Prostate gland (tissue), 2 donors: ENCODE data around the gene PRKAR2A. TPM values are rescaled to one million over a fixed set of nuclear protein-coding genes. Genes with fewer than 3 reads are reported as not detected.
"Not testable (repeated sequence)": the region's sequence is repeated elsewhere in the genome, so short reads cannot be mapped to it uniquely, and the experiment has no call there.

ENCODE experiments used
- DNase-seq: peaks from one replicate; pipeline ENCODE4 v3.0.0-alpha.2; 2019; ENCODE audit warnings: low spot score
- H3K27ac ChIP-seq, 2 donors: fragments of 200-600 bp; sonication (generic); 2 replicates each; pipeline ENCODE4 v1.5.1; 2017 to 2019
- H3K27me3 ChIP-seq: fragments of 200-600 bp; sonication (generic); replicated peaks from 2 replicates; pipeline ENCODE4 v1.5.1; 2019; ENCODE audit not compliant: insufficient read depth
- H3K36me3 ChIP-seq, 2 donors: fragments of 200-600 bp; sonication (generic); 1 replicate in 1 of 2; 2 replicates in 1 of 2; pipeline versions ENCODE4 v1.5.1 to v1.8.1; 2017 to 2019
- H3K4me1 ChIP-seq: fragments of 200-600 bp; sonication (generic); replicated peaks from 2 replicates; pipeline ENCODE4 v1.5.1; 2019
- H3K4me3 ChIP-seq, 2 donors: fragments of 200-600 bp; sonication (generic); 2 replicates each; pipeline ENCODE4 v1.5.1; 2017 to 2019
- H3K9me3 ChIP-seq: fragments of 200-600 bp; sonication (generic); 2 replicates; pipeline ENCODE4 v1.5.1; 2017
- POLR2A ChIP-seq: fragments of 450-650 bp; IDR thresholded peaks from one replicate; pipeline ENCODE4 v1.6.1; 2016; ENCODE audit warnings: antibody characterized with exemption, mild to moderate bottlenecking
- POLR2AphosphoS5 ChIP-seq: sonication (generic); formaldehyde crosslinking; IDR thresholded peaks from one replicate; pipeline ENCODE4 v1.6.1; 2017; ENCODE audit warnings: antibody characterized with exemption
- WGBS: methylation state at CpG from one replicate; pipeline ENCODE4 v1.1.5; 2018; 5-methylcytosine and 5-hydroxymethylcytosine counted together
- intact Hi-C: fragments of 100-400 bp; cut with DNase I; formaldehyde crosslinking; loops from one replicate; pipeline ENCODE4 v1.14.2; 2022
- total RNA-seq, 2 donors: library from RNA; depleted of rRNA; stranded (reverse); fragments of >200 nt; gene quantifications; one replicate each; pipeline ENCODE4 v1.1.0, GENCODE V29; 2016
- TF ChIP-seq, protein P1 (sequence below), 4 experiments: fragments of 200-600 bp in 2 of 4; fragments of 450-650 bp in 2 of 4; sonication (generic) in 2 of 4; IDR thresholded peaks; 1 replicate in 3 of 4; 2 replicates in 1 of 4; pipeline ENCODE4 v1.5.1; 2016 to 2019; ENCODE audit warnings: antibody characterized with exemption in 4 of 4, mild to moderate bottlenecking in 2 of 4, moderate library complexity in 2 of 4

PRKAR2A gene
- total RNA-seq, 2 donors from 2014 or later = 33.7 to 35.3 TPM

DNA sequence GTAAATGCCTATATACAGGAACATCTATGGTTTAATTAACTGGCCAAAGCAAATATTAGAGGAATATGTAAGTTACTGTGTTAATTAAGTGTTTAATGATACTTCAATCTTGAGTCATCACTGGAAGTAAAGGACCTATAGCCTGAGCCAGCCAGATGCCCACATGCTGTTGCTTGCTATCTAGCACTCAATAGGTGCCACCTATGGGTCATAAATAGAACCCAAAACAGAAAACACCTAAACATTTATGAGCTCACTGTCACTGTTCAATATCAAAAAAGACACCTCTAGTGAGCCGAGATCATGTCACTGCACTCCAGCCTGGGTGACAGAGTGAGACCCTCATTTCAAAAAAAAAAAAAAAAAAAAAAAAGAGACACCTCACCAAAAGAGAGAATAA is 82.3 kb downstream of the PRKAR2A start:
- TF ChIP-seq, protein P1, sequence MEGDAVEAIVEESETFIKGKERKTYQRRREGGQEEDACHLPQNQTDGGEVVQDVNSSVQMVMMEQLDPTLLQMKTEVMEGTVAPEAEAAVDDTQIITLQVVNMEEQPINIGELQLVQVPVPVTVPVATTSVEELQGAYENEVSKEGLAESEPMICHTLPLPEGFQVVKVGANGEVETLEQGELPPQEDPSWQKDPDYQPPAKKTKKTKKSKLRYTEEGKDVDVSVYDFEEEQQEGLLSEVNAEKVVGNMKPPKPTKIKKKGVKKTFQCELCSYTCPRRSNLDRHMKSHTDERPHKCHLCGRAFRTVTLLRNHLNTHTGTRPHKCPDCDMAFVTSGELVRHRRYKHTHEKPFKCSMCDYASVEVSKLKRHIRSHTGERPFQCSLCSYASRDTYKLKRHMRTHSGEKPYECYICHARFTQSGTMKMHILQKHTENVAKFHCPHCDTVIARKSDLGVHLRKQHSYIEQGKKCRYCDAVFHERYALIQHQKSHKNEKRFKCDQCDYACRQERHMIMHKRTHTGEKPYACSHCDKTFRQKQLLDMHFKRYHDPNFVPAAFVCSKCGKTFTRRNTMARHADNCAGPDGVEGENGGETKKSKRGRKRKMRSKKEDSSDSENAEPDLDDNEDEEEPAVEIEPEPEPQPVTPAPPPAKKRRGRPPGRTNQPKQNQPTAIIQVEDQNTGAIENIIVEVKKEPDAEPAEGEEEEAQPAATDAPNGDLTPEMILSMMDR (IDR thresholded peaks at IDR 0.05) = peak in 2 of 4 experiments; percentile 51 to 53
- peak; percentile 42 for TF ChIP-seq POLR2AphosphoS5
- TF ChIP-seq POLR2A = no peak
- peaks cover 0 to 4% of the 10 kb centered on the region in 2 donors for H3K36me3 ChIP-seq
- H3K4me3 ChIP-seq = no peak overlapping the region
- H3K4me1 ChIP-seq = no peaks in the 10 kb centered on the region
- no peak overlapping the region for H3K27ac ChIP-seq
- DNase-seq = peak; percentile 25
- intact Hi-C loops = no loop called here
- 41% methylated on average over 1 of the region's 1 CpG for WGBS
- no peaks in the 10 kb centered on the region for H3K9me3 ChIP-seq
- no peaks in the 10 kb centered on the region for H3K27me3 ChIP-seq

DNA sequence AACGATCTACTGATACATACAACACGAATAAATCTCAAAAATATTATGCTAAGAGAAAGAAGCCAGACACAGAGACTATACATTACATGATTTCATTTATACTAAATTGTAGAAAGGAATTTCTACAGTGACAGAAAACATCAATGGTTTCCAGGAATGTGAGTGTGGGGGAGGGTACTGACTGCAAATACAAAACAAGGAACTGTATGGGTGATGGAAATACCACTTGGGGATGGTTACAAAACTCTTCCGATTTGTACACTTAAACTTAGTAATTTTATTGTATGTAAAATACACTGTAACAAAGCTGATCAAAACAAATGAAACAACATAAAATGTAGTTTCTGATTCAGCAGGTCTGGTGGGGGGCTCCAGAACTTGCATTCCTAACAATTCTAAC is 84.9 kb downstream of the PRKAR2A start:
- Histone ChIP-seq H3K27ac (no peak overlapping the region), H3K36me3 (peaks cover 0 to 4% of the 10 kb centered on the region in 2 donors), H3K4me3 (no peak overlapping the region), H3K4me1 (no peaks in the 10 kb centered on the region), H3K27me3 (no peaks in the 10 kb centered on the region), H3K9me3 (no peaks in the 10 kb centered on the region)
- no peak for DNase-seq
- intact Hi-C loops = no loop called here
- no peak for TF ChIP-seq POLR2AphosphoS5
- no peak for TF ChIP-seq POLR2A
- TF ChIP-seq, protein P1 (IDR thresholded peaks at IDR 0.05) = no peak
- WGBS = 89% methylated on average over 3 of the region's 3 CpGs

DNA sequence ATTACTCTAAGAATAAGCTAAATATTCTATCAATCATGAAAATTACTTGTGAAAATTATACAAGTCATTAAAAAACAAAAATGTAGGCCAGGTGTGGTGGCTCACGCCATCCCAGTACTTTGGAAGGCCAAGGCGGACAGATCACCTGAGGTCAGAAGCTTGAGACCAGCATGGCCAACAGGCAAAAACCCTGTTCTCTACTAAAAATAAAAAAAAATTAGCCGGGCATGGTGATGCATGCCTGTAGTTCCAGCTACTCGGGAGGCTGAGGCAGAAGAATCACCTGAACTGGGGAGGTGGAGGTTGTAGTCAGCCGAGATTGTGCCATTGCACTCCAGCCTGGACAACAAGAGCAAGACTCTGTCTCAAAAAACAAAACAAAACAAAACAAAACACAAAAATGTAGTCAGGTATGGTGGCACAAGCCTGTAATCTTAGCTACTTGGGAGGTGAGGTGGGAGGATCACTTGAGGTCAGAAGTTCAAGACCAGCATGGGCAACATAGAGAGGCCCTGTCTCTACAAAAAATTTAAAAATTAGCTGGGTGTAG is 87.6 kb downstream of the PRKAR2A start:
- H3K4me1 ChIP-seq, H3K36me3 ChIP-seq, H3K9me3 ChIP-seq, DNase-seq, H3K27me3 ChIP-seq, intact Hi-C loops, H3K4me3 ChIP-seq: not testable (repeated sequence)
- H3K27ac ChIP-seq = peak overlapping the region in 1 of 2 donors; percentile 63
- WGBS = 93% methylated on average over 5 of the region's 5 CpGs

DNA sequence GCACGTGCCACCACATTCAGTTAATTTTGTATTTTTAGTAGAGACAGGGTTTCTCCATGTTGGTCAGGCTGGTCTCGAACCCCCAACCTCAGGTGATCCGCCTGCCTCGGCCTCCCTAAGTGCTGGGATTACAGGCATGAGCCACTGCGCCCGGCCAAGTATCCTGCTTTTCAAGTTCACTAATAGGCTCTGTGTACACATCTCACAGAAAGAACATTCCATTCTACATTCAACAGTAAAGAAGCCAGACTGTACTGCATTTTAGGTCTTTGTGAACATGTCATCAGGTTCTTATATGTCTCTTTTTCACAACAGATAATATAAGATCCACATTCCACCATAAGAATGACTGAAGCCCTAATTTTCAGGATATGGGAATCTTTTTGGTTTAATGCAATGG is 88.1 kb downstream of the PRKAR2A start:
- H3K27ac ChIP-seq = peak overlapping the region; percentile 31 to 63
- 57% methylated on average over 6 of the region's 6 CpGs for WGBS
- H3K4me3 ChIP-seq, H3K27me3 ChIP-seq, H3K36me3 ChIP-seq, H3K4me1 ChIP-seq, H3K9me3 ChIP-seq, intact Hi-C loops: not testable (repeated sequence)
- TF ChIP-seq POLR2AphosphoS5 = peak; percentile 83
- DNase-seq = peak; percentile 63

DNA sequence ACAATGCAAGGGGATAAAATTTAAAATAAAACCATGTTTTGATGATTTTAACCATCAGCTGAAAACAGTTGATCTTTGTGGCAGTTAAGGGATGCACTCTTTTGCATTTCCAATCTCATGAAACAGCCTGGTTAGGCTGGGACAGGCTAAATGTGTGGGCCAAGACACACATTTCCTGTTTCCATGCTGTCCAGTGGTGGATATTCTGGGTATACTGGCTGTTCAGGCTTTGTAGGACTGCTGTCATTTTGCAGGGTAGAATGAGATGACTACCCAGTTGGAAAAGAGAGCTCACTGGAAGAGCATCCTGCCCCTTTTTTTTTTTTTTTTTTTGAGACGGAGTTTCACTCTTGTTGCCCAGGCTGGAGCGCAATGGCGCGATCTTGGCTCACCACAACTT is 88.6 kb downstream of the PRKAR2A start:
- Histone ChIP-seq H3K9me3 (no peaks in the 10 kb centered on the region), H3K27me3 (no peaks in the 10 kb centered on the region), H3K36me3 (no peaks in the 10 kb centered on the region), H3K27ac (peak overlapping the region; percentile 31 to 63), H3K4me3 (no peak overlapping the region), H3K4me1 (no peaks in the 10 kb centered on the region)
- no peak for DNase-seq
- intact Hi-C loops = no loop called here
- WGBS = 95% methylated on average over 4 of the region's 4 CpGs
- TF ChIP-seq, protein P1 (IDR thresholded peaks at IDR 0.05) = no peak
- no peak for TF ChIP-seq POLR2AphosphoS5
- no peak for TF ChIP-seq POLR2A

DNA sequence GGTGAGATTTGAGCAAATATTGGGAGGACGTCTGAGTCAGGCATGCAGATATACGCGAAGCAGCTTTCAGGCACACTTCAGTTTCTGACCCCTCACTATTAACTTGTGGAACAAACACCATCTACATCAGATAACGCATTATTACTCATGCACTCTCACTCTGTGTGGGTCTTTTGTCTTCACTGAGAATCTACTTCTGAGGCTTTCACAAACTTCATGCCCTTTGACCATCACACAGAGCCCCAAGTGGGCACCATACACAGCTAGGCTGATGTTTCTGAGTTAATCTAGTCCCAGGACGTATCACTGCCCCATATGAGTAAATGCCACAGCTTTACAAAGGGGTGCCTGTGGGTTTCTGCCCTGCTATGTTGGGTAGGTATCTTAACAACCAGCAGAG is 91.0 kb downstream of the PRKAR2A start:
- Histone ChIP-seq H3K27ac (no peak overlapping the region), H3K9me3 (no peaks in the 10 kb centered on the region), H3K4me3 (no peak overlapping the region), H3K4me1 (no peaks in the 10 kb centered on the region), H3K27me3 (no peaks in the 10 kb centered on the region), H3K36me3 (peaks cover 0 to 2% of the 10 kb centered on the region in 2 donors)
- TF ChIP-seq POLR2AphosphoS5 (no peak), POLR2A (no peak)
- TF ChIP-seq, protein P1 (IDR thresholded peaks at IDR 0.05) = no peak
- intact Hi-C loops = no loop called here
- DNase-seq = no peak
- WGBS = 73% methylated on average over 5 of the region's 5 CpGs
